NCI-H146 (cell line): ENCODE results near the gene CRTC1.

Experiments
- DNase-seq: peaks from one replicate; lab custom pipeline; 2025; lab: John Stamatoyannopoulos, UW

Gene CRTC1

DNA sequence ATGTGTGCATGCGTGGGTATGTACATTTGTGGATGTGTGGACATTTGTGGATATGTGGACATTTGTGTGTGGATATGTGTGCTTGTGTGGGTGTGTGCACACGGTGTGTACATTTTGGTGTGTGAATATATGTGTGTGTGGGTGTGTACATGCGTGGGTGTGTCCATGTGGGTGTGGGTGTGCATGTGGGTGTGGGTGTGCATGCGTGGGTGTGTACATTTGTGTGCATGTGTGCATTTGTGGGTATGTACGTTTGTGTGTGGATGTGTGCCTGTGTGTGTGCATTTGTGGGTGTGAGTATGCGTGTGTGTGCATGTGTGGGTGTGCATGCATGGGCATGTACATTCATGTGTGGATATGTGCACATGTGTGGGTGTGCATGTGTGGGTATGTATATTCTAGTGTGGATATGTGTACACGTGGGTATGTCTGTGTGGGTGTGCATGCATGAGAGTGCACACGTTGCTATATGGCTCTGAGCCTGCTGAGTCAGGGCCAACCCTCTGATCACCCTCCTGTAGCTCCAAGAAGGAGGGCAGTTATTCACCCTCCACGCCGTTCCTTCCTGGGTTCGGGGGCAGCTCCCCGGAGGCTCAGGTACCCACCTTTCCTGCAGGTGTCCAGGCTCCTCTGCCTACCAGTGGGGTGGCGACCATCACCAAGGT lies 87.3 kb downstream of the CRTC1 start:
- no peak for DNase-seq

DNA sequence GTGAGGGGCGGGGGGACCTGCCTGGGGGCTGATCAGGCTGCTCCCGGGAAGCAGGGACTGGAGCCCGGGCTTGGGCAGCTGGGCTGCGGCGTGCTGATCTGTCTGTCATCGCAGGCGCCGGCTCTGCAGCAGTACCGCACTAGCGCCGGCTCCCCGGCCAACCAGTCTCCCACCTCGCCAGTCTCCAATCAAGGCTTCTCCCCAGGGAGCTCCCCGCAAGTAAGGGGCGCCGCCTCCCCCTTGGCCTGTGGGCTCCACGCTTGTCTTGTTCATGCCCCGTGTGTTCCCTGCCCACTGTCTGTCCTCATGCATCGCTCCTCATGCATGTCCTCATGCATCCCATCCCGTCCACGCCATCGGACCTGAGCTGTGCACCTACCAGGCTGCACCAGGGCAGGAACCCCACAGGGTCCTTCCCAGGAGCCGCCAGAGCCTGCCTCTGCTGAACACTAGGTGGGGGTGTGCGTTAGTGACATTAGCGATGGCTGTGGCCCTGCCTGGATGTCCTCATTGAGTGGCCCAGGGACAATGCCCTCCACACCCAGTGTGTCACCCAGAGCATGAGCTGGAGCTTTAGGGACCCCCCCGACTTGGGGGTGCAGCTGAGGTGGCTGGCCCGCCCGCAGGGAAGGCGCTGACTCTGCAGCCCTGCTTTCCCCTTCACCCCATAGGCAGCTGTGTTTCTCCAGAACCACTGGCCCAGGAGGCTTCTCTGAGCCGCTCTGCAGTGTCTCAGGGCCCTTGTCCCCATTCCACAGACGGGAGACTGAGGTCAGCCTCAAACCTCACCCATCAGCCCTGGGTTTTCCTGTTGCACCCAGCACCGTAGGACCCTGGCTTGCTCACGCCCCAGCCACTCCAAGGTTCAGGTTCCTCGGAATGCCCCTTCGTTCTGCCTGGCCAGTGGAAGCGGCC lies 88.1 kb downstream of the CRTC1 start:
- DNase-seq: no peak

DNA sequence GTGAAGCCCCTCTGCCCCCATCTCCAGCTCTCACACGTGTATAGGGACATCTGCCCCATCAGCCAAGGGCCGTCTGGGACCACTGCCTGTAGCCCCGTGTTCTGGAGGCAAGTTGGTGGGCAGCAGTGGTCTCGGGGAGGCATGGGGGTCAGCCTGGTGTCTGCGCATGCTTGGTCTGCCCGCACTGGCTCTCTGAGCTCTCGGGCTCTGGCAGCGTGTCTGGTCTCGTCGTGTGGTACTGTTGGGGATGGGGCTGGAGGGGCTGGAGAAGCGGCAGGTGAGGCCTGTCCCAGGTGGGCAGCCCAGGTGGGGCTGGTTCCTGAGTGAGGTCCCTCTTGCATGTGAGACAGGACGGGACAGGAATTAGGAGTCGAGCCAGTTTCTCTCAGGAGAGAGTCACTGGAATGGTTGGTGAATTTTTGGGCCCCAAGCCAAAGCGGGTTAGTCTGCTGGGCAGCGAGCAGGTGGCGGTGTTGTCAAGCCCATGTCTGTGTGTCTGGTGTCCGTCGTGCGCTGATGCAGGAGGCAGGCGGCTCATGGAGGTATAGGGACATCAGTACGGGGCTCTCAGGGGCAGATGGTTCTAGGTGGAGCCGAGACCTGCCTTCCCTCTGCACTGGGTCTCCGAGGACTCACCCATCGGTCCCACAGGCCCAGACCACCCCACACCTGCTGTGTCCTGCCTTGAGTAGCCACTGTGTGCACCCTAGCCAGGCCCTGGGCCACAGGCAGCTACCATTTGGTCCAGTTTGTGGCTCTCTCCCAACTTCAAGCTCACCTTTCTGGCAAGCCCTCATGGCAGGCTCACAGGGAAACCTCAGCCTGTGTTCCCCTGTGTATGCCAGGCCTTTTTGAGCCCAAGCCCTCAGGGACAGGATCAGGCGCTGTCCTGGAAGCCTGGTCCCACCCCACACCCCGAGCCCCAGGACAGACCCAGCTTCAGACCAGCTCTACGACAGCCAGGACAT lies 89.4 kb downstream of the CRTC1 start:
- DNase-seq: no peak

DNA sequence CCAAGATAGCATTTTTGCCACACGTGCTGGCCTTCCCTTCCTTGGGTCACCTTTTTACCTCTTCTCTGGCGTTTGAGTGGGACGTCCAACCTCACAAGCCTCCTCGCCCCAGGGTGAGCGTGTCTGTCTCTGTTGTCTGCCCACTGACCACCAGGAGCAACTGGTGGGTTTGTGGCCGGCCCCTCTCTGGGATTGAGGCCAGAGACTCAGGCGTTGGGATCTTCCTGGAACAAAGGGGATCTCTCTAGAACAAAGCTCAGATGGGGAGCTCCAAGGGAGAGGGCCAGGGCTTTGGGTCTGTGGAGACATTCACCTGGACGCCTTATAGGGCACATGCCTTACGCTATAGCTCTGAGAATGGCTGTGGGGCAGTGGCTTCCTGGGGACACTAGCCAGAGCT lies 90.2 kb downstream of the CRTC1 start:
- no peak for DNase-seq

DNA sequence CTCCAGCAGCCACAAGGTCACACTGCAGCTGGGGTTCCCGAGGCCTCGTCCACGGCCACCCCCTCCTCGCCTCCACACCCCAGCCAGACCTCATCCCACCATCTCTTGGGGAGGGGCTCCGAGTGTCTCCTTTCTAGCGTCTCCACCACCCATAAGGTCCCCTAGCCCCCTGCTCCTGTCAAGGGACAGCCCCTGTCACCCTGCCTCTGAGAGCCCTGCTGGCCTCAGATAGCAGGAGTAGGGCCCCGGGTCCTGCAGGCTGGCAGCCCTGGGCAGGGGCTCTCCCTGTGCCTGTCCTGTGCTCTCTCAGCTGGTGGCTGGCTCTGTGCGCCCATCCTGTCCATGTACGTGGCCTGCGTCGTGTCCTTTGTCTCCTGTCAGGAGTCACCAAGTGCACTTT lies 90.6 kb downstream of the CRTC1 start:
- DNase-seq: no peak

DNA sequence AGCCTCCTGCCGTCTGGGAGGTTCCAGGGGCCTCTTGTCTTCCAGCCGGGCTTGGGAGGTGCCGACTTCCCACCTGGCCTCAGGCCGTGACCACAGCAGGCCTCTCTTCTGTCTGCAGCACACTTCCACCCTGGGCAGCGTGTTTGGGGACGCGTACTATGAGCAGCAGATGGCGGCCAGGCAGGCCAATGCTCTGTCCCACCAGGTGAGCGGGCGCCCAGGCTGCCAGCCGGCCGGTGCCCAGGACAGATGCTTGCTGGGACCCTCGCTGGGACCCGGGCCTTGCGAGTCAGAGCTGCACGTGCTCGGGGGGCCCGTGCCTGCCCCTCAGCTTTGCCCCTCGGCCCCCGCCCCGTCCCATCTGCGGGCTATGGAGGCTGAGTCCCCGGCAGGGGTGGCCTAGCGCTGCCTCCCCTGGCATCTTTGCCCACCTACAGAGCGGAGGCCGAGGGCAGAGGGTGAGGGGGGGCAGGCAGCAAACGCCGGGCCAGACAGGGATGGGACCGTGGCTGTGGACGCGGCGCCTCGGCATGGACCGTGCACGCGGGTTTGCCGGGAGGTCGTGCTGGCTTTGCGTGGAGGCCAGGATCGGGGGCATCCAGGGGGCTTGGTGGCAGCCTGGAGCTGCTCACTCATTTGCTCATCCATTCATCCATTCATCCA lies 91.4 kb downstream of the CRTC1 start:
- no peak for DNase-seq

DNA sequence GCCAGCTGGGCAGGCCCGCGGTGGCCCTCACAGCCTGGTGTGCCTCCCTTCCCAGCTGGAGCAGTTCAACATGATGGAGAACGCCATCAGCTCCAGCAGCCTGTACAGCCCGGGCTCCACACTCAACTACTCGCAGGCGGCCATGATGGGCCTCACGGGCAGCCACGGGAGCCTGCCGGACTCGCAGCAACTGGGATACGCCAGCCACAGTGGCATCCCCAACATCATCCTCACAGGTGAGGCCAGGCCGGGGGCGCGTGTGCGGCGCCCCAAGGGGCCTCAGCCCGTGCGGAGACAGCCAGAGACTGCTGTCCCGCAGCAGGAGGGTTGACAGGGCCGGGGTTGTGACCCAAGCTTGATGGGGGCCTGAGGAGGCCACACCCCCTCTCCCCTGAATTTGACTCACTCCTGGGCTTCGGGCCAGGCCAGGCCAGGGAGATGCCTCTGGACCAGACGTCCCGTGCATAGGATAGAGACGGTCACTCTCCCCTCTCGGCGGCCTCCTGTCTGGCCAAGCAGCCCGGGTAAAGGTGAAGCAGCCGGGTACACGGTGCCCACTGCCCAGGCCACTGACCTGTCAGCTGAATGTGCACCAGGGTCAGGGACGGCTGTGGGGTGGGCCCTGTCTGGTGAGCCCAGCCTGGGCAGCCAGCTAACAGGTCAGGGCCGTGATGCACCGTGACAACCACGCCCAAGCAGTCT lies 92.3 kb downstream of the CRTC1 start:
- DNase-seq: no peak

DNA sequence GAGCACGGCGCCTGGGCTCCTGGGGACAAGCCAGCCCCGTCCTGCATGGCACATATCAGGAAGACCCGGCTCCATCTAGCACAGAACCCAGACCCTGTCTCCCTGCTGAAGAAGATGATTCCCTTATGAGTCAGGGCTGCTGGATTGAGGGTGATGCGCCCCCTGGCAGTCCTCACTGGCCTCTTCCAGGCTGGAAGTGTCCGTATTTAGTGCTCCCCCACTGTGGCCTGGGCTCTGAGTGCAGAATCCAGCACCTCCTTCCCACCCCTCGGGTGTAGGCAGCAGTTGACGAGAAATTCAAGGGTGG lies 92.8 kb downstream of the CRTC1 start:
- no peak for DNase-seq

DNA sequence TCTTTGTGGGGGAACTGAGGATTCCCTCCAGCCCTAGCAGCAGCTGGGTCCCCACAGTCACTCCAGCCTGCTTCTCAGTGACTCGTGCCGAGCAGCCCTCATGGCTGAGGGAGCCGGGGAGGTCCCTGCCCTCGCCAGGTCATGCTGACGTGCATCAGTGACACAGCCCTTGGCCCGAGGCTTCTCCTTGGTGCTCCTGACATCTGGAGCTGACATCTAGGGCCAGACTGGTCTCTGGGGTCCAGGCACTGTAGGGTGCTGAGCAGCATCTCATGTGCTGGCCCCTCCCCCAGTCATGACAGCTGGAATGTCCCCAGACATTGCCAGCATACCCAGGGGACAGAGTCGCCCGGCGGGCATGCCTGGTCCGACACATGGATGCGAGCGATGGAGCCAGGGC lies 93.3 kb downstream of the CRTC1 start:
- no peak for DNase-seq

DNA sequence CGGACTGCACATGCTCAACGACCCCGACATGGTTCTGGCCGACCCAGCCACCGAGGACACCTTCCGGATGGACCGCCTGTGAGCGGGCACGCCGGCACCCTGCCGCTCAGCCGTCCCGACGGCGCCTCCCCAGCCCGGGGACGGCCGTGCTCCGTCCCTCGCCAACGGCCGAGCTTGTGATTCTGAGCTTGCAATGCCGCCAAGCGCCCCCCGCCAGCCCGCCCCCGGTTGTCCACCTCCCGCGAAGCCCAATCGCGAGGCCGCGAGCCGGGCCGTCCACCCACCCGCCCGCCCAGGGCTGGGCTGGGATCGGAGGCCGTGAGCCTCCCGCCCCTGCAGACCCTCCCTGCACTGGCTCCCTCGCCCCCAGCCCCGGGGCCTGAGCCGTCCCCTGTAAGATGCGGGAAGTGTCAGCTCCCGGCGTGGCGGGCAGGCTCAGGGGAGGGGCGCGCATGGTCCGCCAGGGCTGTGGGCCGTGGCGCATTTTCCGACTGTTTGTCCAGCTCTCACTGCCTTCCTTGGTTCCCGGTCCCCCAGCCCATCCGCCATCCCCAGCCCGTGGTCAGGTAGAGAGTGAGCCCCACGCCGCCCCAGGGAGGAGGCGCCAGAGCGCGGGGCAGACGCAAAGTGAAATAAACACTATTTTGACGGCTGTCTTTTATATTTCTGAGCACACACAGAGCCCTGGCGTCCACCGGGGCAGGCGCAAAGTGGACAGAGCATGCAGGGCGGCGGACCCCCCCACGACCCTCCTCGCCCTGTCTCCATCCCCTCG lies 94.0 kb downstream of the CRTC1 start:
- DNase-seq: no peak

DNA sequence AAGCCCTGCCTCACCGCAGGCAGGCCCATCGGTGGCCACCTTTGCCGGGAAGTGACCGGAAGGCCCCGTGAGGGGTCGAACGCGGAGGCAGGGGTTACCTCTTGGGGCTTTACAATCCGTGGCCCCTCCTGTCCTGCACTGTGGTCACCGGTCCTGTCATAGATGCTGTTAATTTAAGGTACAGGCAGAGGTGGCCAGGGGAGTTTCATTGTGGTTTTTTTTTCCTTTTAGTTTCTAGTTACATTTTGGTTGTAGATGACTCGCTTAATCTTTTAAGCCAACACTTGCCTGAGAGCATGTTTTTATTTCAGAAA lies 94.6 kb downstream of the CRTC1 start:
- no peak for DNase-seq

DNA sequence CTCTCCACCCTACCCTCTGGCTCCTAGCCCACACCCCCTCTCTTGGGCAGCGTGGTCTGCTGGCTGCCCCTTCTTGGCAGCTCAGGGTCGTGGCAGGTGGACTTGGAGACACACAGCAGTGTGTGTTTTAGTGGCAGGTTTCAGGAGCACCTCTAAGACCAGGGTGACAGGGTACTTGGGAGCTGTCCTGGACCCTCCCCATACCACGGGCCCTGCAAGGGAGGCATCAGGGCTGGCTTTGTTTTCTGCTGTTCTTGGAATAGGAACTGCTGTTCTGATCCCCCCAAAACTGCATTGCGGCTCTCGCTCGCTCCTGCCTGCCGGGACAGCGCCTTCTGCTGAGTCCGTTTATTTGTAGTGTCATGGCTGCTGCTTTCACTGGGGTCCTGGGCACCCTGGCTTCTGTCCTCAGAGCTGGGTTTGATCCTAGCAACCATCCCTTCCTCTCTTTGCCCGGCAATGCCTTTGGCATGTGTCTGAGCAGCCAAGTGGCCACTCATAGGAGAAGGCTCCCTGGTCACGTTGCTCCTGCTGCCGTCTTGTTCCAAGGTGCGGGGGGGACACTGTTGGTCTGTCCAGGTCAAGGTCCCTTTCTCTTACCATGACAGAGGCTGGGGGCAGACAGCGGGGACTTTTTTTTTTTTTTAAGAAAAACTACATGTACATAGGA lies 95.5 kb downstream of the CRTC1 start:
- no peak for DNase-seq

DNA sequence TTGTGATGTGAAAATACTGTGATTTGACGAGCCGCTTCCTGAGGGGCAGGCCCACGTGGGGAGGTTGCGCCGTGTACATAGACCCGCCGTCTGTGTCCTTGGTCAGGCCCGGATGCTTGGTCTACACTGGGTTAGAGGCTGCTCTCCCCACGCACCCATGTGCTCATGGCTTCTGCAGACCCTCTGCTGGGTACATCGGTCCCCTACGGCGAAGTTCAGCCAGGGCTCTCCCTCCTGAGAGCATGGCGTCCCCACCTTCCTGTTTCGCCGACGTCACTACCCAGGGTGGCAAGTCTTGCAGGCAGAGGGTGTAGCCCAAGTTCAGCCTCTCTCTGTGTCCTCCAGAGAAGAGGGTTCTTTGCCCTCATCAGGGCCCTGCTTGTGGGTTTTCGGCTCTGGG lies 96.6 kb downstream of the CRTC1 start:
- no peak for DNase-seq

DNA sequence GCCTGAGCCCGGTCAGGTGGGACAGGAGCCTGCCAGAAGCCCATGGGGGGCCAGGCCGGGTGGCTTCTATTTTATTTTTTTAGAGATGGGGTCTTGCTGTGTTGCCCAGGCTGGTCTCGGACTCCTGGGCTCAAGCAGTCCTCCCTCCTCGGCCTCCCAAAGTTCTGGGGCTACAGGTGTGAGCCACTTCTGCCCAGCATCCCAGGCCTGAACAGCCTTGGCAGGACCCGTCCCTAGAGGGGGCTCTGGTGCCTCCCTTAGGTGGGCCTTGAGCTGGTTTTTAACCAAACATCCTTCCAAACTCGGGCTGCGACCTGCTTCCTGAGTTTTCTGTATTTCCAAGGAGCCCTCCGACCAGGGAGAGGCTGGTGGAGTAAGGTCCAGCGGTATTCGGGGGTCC lies 97.2 kb downstream of the CRTC1 start:
- no peak for DNase-seq

DNA sequence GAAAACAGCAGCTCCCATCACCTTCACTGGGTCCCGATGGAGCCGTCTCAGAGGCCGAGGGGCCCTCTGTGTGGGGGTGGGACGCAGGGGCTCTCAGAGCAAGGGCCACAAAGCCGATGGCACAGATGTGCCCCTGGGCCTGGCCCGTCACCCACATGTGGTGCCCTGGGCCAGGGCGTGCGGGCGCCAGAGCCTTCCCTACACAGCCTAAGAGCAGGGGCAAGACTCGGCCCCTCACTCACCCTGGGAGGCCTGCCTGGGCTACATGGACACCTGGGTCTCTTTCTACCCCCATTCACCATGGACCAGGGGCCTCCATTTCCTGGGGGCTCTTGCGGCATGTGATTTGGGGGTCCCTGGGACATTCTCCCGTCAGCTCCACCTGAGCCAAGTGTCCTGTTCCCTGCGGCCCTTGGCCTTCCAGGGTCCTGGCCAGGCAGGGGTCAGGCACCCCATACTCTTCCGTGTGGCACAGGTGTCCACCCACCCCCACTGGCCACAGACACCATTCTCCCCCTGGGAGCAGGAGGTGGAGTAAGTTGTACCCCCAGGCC lies 97.6 kb downstream of the CRTC1 start:
- DNase-seq: no peak

DNA sequence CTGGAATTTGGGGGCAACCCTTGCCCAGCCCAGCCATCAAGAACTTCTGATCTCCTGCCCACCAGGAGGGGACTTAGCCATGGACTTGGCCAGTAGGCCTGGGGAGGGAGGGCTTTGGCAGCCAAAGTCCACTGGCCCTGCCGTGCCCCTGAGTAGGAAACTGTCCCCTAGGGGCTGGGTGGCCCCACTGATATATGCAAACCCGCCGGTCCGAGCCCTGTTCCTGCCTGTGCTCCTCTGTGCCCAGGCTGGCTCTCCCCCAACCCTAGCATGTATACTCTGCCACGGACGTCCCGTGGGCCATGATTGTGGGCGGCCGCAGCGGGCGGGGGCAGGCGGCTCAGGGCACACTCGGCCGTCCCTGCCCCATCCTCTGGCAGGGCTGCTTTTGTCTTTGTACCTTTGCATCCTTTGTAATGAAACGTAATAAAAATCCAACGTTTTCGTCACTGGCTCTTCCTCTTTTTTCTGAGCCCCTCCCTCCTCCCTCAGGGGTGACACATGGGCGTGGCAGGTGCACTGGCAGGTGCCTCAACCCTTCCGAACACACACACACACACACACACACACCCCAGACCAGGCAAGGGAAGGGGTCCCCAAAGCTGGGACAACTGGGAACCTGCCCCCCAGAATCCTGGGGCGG lies 98.5 kb downstream of the CRTC1 start:
- no peak for DNase-seq

DNA sequence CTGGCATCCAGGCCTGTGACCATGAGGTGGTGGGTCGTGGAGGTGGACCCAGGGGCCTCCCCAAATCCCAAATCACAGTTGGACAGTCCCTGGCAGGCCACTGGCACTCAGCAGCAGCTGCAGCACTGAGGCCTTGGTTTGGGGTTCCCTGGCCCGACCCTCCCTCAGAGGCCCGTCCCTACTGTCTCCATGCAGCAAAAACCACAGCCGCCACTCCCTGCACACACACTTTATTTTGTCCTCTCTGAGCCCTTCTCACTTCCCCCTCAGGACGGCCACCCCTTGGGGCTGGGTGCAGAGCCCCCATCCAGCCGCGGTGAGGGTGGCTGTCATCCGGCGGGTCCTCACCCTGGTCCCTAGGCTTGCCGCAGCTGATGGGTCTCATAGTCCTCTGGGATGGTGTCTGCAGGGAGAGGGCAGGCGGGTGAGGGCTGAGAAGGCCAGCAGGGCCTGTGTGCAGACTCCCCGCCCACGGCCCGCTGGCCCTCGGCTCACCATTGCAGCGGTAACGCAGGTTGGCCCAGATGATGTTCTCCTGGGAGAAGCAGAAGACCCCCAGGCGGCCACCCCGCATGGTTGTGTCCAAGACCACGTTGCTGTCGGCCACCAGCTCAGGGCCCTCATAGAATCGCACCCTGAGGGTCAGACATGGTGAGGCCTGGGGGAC lies 99.2 kb downstream of the CRTC1 start:
- DNase-seq: no peak

DNA sequence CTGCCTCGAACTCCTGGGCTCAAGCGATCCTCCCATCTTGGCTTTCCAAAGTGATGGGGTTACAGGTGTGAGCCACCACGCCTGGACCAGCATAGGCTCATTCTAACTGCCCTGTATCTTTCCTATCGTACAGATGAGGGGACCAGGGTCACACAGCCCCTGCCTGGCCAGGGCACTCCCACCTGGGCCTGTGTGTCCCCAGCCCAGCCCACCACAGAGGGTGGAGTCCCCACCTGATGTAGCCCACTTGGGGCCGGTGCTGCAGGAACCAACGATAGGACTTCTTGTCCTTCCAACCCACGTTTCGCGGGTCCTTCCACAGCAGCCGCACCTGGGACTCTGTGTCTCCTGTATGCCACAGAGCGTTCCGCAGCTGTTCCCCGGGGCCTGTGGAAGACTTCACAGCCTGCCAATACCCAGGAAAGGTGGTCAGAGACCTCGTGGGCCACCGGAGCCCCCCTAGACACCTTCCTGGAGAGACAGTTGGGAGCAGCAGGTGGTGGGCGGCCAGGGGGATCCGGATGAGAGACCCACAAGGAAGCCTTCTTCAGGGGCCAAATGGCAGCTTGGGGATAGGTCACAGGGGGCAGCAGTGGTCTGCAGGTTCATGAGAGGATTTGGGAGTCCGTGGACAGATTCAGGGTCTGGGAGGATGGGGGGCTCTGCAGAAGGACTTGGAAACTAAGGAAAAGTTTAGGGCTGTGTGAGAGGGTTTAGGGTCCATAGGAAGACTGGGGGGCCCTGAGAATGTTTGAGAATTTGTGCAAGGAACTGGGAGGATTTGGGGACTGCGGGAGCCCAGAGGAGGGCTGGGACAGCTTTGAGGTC lies 100.7 kb downstream of the CRTC1 start:
- DNase-seq: no peak
